Neuron (in vitro differentiated cells): ENCODE data around the gene NCOA1.

ENCODE experiments used
- H2AFZ ChIP-seq: one replicate; pipeline ENCODE4 v1.6.1; 2013; ENCODE audit warnings: low read depth, mild to moderate bottlenecking, inconsistent platforms, low read length, moderate library complexity
- H3K27me3 ChIP-seq: one replicate; pipeline ENCODE4 v1.6.1; 2013; ENCODE audit warnings: low read length; ENCODE audit not compliant: insufficient read depth
- H3K36me3 ChIP-seq: one replicate; pipeline ENCODE4 v1.6.1; 2013; ENCODE audit warnings: low read length; ENCODE audit not compliant: insufficient read depth
- H3K4me1 ChIP-seq: one replicate; pipeline ENCODE4 v1.6.1; 2013; ENCODE audit warnings: low read length; ENCODE audit not compliant: insufficient read depth
- H3K4me3 ChIP-seq: 2 replicates; pipeline ENCODE4 v1.5.1; 2013; ENCODE audit warnings: mild to moderate bottlenecking, low read length, moderate library complexity
- H3K9me3 ChIP-seq: one replicate; pipeline ENCODE4 v1.6.1; 2013; ENCODE audit warnings: low read length

The NCOA1 gene

GRCh38 chr2:24498121-24498520, 7.1 kb downstream of the NCOA1 start:
- H3K4me1 ChIP-seq = peaks cover 20% of the 10 kb centered on the region
- H3K36me3 ChIP-seq = peaks cover 2% of the 10 kb centered on the region
- peaks cover 2% of the 10 kb centered on the region for H3K9me3 ChIP-seq
- no peak overlapping the region for H3K4me3 ChIP-seq
- H3K27me3 ChIP-seq = no peaks in the 10 kb centered on the region
- H2AFZ ChIP-seq = no peak overlapping the region

GRCh38 chr2:24501813-24502212, 10.8 kb downstream of the NCOA1 start:
- peaks cover 2% of the 10 kb centered on the region for H3K9me3 ChIP-seq
- H3K4me1 ChIP-seq = peaks cover 4% of the 10 kb centered on the region
- peaks cover 2% of the 10 kb centered on the region for H3K36me3 ChIP-seq
- H3K4me3 ChIP-seq = no peak overlapping the region
- H3K27me3 ChIP-seq = no peaks in the 10 kb centered on the region
- no peak overlapping the region for H2AFZ ChIP-seq

GRCh38 chr2:24505534-24506275, 14.7 kb downstream of the NCOA1 start:
- no peaks in the 10 kb centered on the region for H3K36me3 ChIP-seq
- no peaks in the 10 kb centered on the region for H3K9me3 ChIP-seq
- H3K27me3 ChIP-seq = no peaks in the 10 kb centered on the region
- H3K4me3 ChIP-seq = no peak overlapping the region
- H3K4me1 ChIP-seq = peaks cover 4% of the 10 kb centered on the region
- no peak overlapping the region for H2AFZ ChIP-seq

GRCh38 chr2:24507549-24507948, 16.5 kb downstream of the NCOA1 start:
- Histone ChIP-seq H3K27me3 (no peaks in the 10 kb centered on the region), H3K4me1 (no peaks in the 10 kb centered on the region)

GRCh38 chr2:24508878-24509277, 17.8 kb downstream of the NCOA1 start:
- no peaks in the 10 kb centered on the region for H3K36me3 ChIP-seq
- H2AFZ ChIP-seq = no peak overlapping the region
- no peaks in the 10 kb centered on the region for H3K27me3 ChIP-seq
- H3K4me1 ChIP-seq = no peaks in the 10 kb centered on the region
- H3K4me3 ChIP-seq = no peak overlapping the region
- H3K9me3 ChIP-seq = no peaks in the 10 kb centered on the region

More at GRCh38 chr2:24507549-24507948, 16.5 kb downstream of the NCOA1 start:
- Histone ChIP-seq H3K4me3 (no peak overlapping the region), H2AFZ (no peak overlapping the region), H3K36me3 (no peaks in the 10 kb centered on the region), H3K9me3 (no peaks in the 10 kb centered on the region)

- no peaks in the 10 kb centered on the region for H3K36me3 ChIP-seq
- H2AFZ ChIP-seq = no peak overlapping the region
- no peaks in the 10 kb centered on the region for H3K9me3 ChIP-seq
- no peaks in the 10 kb centered on the region for H3K27me3 ChIP-seq
- H3K4me3 ChIP-seq = no peak overlapping the region
- H3K4me1 ChIP-seq = no peaks in the 10 kb centered on the region
Observed at GRCh38 chr2:24509425-24509824, 18.4 kb downstream of the NCOA1 start.

- H3K9me3 ChIP-seq = no peaks in the 10 kb centered on the region
- H3K27me3 ChIP-seq = no peaks in the 10 kb centered on the region
- H2AFZ ChIP-seq = no peak overlapping the region
- no peaks in the 10 kb centered on the region for H3K36me3 ChIP-seq
- H3K4me3 ChIP-seq = no peak overlapping the region
- no peaks in the 10 kb centered on the region for H3K4me1 ChIP-seq
Observed at GRCh38 chr2:24509840-24510239, 18.8 kb downstream of the NCOA1 start.

GRCh38 chr2:24510771-24511170, 19.7 kb downstream of the NCOA1 start:
- Histone ChIP-seq H2AFZ (no peak overlapping the region), H3K4me3 (no peak overlapping the region), H3K27me3 (no peaks in the 10 kb centered on the region), H3K9me3 (no peaks in the 10 kb centered on the region), H3K4me1 (no peaks in the 10 kb centered on the region), H3K36me3 (no peaks in the 10 kb centered on the region)

- Histone ChIP-seq H3K4me3 (no peak overlapping the region), H3K9me3 (no peaks in the 10 kb centered on the region), H3K4me1 (no peaks in the 10 kb centered on the region), H3K27me3 (no peaks in the 10 kb centered on the region), H3K36me3 (no peaks in the 10 kb centered on the region), H2AFZ (no peak overlapping the region)
Observed at GRCh38 chr2:24511198-24511597, 20.1 kb downstream of the NCOA1 start.

GRCh38 chr2:24511894-24512293, 20.8 kb downstream of the NCOA1 start:
- Histone ChIP-seq H3K27me3 (no peaks in the 10 kb centered on the region), H3K36me3 (no peaks in the 10 kb centered on the region), H3K9me3 (no peaks in the 10 kb centered on the region)

GRCh38 chr2:24512404-24512803, 21.4 kb downstream of the NCOA1 start:
- no peaks in the 10 kb centered on the region for H3K9me3 ChIP-seq
- H3K4me1 ChIP-seq = no peaks in the 10 kb centered on the region
- no peak overlapping the region for H3K4me3 ChIP-seq
- no peaks in the 10 kb centered on the region for H3K27me3 ChIP-seq
- no peaks in the 10 kb centered on the region for H3K36me3 ChIP-seq
- no peak overlapping the region for H2AFZ ChIP-seq

More at GRCh38 chr2:24511894-24512293, 20.8 kb downstream of the NCOA1 start:
- no peak overlapping the region for H2AFZ ChIP-seq
- H3K4me3 ChIP-seq = no peak overlapping the region
- H3K4me1 ChIP-seq = no peaks in the 10 kb centered on the region

- Histone ChIP-seq H3K9me3 (no peaks in the 10 kb centered on the region), H3K4me1 (no peaks in the 10 kb centered on the region), H3K36me3 (no peaks in the 10 kb centered on the region), H3K4me3 (no peak overlapping the region), H3K27me3 (no peaks in the 10 kb centered on the region), H2AFZ (no peak overlapping the region)
Observed at GRCh38 chr2:24512831-24513230, 21.8 kb downstream of the NCOA1 start.

GRCh38 chr2:24513281-24514071, 22.4 kb downstream of the NCOA1 start:
- H3K9me3 ChIP-seq = no peaks in the 10 kb centered on the region
- no peak overlapping the region for H2AFZ ChIP-seq
- H3K4me3 ChIP-seq = no peak overlapping the region
- no peaks in the 10 kb centered on the region for H3K36me3 ChIP-seq
- H3K27me3 ChIP-seq = no peaks in the 10 kb centered on the region
- no peaks in the 10 kb centered on the region for H3K4me1 ChIP-seq
